ENCODE results near the gene KDM4D.
A peak's percentile ranks its signal among the peaks of the same experiment; 100 is the strongest.
"Not testable (repeated sequence)": the region's sequence is repeated elsewhere in the genome, so short reads cannot be mapped to it uniquely, and the experiment has no call there.

The KDM4D gene

GRCh38 chr11:94959179-94959578 is 14.3 kb upstream of the KDM4D start:
- DNase-seq: no peak

DNA sequence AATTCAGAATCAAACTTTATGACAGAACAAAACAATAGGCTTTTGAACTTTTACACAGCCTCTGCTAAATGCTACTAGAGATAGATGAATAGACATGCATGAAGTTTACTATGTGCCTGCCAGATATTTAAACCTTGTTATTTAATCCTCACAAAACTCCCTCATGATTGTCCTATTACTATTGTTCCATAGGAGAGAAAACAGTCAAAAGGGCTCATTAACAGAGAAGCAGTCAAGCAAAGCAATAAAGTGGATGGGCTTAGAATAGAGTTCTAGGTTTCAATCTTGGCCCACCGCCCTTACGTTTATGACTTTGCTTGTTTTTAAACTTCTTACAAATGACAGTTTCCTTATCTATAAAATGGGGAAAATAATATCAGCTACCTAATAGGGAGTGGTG is 13.0 kb upstream of the KDM4D start:
- no peak for DNase-seq

- DNase-seq: peak; percentile 88
Measured at GRCh38 chr11:94961255-94961654, 12.3 kb upstream of the KDM4D start.

- DNase-seq: no peak
Measured at GRCh38 chr11:94964934-94965333, 8.6 kb upstream of the KDM4D start.

GRCh38 chr11:94968334-94968958 is 5.1 kb upstream of the KDM4D start:
- no peak for DNase-seq

DNA sequence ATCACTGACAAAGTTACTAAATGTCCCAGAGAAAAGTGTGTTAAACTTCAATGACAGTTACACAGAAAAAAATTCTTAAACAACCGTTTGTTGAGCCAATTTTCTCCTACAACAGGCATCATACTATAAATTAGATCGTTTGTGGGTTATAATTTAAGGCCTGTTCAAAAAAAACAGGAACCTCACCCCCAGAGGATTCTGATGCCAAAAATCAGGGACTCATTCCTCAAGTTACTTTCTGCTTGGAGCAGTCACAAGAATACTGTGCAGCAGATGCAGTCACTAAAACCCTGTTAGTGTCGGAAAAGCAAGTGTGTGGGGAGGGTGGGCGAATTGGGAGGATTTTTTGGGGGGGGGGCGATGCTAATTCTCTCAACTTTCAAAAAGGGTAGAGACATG is 810 bp upstream of the KDM4D start:
- DNase-seq: no peak

DNA sequence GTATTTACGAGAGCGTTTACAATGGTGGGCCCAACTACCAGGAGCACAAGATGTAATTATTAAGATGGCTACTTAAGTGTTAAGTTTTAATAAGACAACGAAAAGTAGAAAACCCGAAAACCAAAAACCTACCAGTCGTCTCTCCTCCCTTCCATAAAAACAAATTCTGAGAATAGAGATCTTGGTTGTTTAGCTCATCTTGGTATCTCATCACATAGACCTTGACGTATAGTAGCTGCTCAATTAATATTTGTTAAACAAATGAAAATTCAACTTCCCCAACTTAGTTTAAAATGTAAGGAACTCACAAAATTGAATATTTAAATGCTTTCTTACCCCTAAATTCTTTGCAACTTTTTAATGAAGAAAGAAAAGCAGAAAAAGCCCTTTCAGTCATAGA is 669 bp downstream of the KDM4D start:
- no peak for DNase-seq

- no peak for DNase-seq
Measured at GRCh38 chr11:94975599-94975998, 2.1 kb downstream of the KDM4D start.

DNA sequence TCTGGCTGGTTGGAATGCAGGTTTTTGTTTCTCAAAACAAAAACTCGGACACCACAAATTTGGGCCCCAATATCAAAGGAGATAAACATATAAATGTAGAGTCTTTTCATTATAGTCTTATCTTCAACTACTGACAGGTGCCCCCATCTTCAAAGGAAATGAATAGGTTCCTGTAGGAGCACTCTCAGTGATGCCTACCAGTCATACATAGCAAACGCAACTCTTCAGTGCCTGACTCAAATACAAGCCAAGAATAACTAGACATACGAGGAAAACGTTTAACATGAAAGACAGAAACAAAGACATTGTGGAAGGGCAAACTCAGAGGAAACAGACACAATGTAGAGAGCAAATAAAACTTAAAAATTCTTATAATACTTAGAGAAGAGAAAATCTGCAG is 13.9 kb downstream of the KDM4D start:
- DNase-seq: no peak

DNA sequence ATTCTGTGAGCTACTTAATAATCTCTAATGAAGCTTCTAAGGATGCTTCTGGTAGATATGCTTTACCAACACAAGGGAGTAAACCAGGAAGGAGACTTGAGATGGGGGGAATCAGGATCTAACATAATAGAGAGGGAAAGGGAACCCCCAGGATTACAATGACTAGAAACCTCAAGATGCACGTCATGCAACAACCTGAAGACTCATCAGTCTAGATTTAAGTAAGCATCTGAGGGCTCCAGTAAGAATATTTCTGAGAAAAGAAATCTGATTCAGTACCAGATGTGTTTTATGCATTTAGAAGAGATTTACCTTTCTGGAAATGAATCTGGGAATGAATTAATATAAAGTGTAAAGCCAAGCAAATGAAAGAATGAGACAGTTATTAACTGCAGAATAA is 15.2 kb downstream of the KDM4D start:
- no peak for DNase-seq

DNA sequence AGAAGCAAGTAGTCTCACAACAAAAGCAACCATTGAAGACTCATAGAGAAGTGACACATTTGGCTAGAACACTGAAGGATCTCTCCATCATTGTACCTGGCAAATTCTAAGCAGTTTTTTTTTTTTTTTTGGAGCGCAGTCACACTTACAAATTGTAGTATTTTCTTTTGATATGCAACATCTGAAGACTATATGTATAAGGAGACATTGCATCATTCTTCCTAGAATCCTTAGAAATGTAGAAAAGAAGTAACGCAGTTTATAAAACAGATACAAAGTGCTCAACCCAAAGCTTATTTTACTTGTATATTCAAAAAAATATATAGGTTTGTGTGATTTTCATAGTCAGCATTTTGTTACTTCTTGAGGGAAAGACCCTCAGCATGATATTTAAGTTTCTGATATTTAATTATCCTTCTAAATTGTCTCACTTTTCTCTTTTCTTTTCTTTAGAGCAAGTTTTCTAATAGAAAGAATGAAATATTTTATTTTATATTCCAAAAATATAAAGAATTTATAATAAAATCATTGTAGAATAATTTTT is 20.0 kb downstream of the KDM4D start:
- DNase-seq: no peak

DNA sequence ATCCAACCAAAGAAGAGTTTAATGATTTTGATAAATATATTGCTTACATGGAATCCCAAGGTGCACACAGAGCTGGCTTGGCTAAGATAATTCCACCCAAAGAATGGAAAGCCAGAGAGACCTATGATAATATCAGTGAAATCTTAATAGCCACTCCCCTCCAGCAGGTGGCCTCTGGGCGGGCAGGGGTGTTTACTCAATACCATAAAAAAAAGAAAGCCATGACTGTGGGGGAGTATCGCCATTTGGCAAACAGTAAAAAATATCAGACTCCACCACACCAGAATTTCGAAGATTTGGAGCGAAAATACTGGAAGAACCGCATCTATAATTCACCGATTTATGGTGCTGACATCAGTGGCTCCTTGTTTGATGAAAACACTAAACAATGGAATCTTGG is 23.9 kb downstream of the KDM4D start:
- DNase-seq: no peak

GRCh38 chr11:94998285-94998684 is 24.8 kb downstream of the KDM4D start:
- DNase-seq: no peak

- no peak for DNase-seq
Measured at GRCh38 chr11:95003716-95004115, 30.2 kb downstream of the KDM4D start.

- no peak for DNase-seq
Measured at GRCh38 chr11:95005642-95006041, 32.1 kb downstream of the KDM4D start.

DNA sequence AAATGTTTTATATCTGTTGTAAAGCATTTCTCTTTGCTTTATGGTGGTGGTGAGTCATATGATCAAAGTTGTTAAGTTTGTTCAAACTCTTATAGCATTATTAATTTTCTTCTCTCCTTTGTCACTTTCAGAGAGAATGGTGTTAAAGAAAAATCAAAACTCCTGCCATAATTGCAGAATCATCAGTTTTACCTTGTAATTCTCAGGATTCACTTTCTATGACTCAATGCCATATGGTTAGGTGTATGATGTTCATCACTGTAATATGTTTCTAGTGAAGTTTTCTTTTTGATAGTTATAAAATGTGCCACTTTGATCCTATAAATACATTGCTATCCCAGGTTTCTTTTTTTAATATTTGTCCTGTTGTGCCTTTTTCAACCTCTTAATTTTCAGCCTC is 37.9 kb downstream of the KDM4D start:
- no peak for DNase-seq

DNA sequence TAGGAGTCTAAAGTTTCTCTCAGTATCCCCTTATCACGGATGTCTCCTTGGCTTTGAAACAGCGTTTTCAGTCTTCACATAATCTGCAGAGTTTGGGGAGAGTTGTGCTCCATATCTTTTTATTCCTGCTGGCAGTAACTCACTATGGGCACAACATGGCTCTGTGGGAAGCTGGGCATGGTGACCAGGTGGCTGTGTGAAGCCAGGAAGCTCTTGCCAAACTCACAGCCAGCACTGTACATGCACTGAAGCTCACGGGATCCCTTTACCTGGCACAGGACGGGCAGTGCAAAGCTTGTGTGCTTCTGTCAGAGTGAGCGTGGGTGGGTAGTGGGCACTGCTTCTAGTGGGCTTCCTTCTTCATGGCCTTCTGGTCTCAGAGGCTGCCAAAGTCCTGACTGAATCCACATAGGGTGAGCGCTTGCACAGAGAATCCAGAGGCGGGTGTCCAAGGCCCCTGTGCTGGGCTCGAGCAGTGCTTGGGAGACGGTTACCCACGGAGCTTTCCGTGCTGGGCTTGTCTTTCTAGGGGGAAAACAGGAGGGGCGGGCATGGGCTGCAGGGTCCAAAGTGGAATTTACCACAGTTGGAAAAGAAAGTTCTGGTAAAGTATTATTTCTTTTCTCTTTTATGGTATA is 40.8 kb downstream of the KDM4D start:
- no peak for DNase-seq

DNA sequence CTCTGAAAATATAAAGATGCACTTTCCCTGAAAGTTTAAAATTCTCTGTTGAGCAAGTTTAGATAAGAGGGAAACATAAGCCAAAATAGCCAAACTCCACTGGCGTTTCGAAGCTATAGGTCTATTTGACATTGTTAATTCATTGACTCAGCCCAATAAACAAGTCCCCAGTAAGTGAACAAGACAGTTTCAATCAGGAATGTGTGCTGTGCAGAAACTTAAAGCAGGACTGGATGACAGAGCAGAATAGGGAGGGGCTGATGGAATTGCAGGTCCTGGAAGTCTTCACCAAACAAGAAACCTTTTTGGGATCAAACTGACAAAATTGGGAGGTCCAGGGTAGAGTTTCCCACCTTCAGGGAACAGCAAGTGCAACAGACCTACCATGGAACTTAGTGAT is 42.6 kb downstream of the KDM4D start:
- DNase-seq: no peak

GRCh38 chr11:95021468-95021867 is 48.0 kb downstream of the KDM4D start:
- DNase-seq: not testable (repeated sequence)

DNA sequence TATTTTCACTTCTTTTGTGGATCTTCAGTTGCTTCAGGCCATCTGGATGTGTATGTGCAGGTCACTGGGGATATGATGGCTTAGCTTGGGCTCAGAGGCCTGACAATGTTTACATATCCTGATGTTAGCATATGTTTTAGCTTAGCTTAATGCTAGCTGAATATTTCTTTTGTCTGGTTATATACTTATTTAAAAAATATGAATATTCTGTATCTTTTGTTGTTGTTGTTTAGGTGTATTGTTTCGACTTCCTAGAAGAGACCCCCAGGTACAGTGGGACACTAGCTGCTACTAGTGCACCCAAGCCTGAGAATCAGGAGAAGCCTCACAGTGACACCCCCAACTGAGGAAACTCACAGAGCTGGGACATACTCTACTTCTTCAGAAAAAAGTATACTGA is 51.4 kb downstream of the KDM4D start, which contains the start of gene KDM4E:
Gene KDM4E, plus strand, starts transcription at position 301 of the 400 bp plus-strand sequence. CDS start 300 bp downstream, outside the sequence.
- no peak for DNase-seq

DNA sequence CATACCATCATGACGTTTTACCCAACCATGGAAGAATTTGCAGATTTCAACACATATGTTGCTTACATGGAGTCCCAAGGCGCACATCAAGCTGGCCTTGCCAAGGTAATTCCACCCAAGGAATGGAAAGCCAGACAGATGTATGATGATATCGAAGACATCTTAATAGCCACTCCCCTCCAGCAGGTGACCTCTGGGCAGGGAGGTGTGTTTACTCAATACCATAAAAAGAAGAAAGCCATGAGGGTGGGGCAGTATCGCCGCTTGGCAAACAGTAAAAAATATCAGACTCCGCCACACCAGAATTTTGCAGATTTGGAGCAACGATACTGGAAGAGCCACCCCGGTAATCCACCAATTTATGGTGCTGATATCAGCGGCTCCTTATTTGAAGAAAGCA is 52.1 kb downstream of the KDM4D start:
- not testable (repeated sequence) for DNase-seq

DNA sequence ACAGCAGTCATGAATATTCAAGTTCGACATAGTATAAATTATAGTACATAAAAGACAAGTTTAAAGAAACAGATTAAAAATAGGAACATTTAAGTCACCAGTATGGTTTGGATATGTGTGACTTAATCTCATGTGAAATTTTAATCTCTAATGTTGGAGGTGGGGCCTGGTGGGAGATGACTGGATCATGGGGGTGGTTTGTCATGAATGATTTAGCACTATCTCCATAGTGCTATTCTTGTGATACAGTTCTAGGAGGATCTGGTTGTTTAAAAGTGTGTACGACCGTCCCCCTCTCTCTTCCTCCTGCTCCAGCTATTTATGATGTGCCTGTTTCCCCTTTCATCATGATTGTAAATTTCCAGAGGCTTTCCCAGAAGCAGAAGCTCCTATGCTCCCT is 54.8 kb downstream of the KDM4D start:
- DNase-seq: no peak

DNA sequence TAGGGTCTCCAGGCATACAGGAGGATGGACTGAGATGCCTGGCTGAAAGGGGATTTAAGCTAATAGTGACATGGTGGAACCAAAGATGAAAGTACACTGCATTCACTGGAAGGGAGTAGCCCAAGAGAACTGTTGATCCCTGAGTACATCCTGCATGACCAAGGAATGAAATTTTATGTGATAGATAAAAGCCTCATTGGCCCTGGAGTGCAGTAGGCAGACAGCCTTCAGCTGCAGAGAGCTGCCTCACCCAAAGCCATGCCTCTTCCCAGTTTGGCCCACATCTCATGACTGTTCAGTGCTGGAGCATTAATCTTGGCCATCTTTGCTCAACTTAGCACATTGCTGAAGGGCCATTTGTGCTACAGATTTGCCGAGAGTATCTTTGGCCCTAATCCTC is 59.5 kb downstream of the KDM4D start:
- no peak for DNase-seq

DNA sequence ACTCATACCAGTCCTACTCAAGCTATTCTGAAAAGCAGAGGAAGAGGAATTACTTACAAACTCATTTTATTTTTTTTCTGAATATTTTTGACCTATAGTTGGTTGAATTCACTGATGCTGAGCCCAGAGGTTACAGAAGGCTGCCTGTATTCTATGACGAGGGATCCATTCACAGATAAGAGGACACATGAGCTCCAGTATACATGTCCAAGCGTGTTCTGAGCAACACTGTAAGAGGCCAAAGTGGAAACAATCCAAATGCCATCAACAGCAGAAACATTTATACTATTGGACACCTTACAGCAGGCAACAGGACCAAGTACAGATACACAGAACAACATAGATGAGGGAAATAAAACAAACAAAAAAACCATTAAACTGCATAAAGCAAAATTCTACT is 61.8 kb downstream of the KDM4D start:
- DNase-seq: no peak

All from NCI-H524 treated with DMSO at 0.1 percent for 48 hours (cell line).